ENCODE data around the gene ELOVL1.

DNA sequence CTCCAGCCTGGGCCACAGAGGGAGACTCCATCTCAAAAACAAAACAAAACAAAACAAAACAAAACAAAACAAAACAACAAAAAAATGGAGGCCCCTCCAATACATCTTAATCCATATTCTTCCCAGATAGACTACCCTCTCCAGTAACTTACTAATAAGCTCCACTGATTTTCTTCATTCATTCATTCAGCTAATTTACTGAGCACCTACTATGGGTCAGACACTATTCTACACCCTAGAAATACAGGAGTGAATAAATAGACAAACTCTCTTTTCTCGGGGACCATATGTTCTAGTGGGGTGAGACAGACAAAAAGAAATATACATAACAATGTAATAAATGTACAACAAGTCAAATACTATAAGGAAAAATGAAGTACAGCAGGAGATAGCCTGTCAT, 16.8 kb downstream of the ELOVL1 start:
- TF ChIP-seq, protein P1, sequence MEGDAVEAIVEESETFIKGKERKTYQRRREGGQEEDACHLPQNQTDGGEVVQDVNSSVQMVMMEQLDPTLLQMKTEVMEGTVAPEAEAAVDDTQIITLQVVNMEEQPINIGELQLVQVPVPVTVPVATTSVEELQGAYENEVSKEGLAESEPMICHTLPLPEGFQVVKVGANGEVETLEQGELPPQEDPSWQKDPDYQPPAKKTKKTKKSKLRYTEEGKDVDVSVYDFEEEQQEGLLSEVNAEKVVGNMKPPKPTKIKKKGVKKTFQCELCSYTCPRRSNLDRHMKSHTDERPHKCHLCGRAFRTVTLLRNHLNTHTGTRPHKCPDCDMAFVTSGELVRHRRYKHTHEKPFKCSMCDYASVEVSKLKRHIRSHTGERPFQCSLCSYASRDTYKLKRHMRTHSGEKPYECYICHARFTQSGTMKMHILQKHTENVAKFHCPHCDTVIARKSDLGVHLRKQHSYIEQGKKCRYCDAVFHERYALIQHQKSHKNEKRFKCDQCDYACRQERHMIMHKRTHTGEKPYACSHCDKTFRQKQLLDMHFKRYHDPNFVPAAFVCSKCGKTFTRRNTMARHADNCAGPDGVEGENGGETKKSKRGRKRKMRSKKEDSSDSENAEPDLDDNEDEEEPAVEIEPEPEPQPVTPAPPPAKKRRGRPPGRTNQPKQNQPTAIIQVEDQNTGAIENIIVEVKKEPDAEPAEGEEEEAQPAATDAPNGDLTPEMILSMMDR (conservative IDR thresholded peaks at IDR 0.05) = no peak
- no peak for TF ChIP-seq ZFX (IDR thresholded peaks at IDR 0.05)

Data from C4-2B (cell line).